DMS 273 (cell line): ENCODE results near the gene WNT6.
"Not testable (repeated sequence)": the region's sequence is repeated elsewhere in the genome, so short reads cannot be mapped to it uniquely, and the experiment has no call there.

Source experiments
- DNase-seq: peaks from one replicate; lab custom pipeline; 2025; ENCODE audit not compliant: unreplicated experiment; lab: John Stamatoyannopoulos, UW

WNT6 gene

DNA sequence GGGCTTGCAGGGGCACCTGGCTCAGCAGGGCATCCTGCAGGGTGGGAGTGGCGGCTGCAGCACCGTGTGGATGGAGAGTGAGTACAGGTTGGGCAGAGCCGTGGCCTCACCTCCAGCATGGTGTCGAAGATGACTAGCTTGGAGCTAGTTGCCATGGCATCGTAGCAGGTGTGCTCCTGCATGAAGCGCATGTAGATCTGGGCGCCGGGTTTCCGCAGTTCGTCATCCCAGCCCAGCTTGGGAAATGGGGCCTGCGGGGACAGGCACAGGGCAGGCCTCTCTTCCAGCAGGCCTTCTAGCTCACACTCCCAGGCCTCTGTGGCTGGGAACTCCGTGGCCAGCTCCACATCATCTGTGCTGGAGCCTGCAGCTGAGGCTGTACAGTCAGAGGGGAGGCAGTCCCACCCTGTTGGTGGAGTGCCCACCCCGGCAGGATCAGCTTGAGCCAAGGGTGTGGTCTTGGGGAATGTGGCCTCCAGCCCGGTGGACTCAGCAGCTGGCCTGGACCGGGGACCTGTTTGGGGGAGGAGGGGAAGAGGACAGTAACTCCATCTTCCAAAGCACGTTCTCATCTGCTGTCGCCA, 29.6 kb upstream of the WNT6 start:
- DNase-seq, result no peak

DNA sequence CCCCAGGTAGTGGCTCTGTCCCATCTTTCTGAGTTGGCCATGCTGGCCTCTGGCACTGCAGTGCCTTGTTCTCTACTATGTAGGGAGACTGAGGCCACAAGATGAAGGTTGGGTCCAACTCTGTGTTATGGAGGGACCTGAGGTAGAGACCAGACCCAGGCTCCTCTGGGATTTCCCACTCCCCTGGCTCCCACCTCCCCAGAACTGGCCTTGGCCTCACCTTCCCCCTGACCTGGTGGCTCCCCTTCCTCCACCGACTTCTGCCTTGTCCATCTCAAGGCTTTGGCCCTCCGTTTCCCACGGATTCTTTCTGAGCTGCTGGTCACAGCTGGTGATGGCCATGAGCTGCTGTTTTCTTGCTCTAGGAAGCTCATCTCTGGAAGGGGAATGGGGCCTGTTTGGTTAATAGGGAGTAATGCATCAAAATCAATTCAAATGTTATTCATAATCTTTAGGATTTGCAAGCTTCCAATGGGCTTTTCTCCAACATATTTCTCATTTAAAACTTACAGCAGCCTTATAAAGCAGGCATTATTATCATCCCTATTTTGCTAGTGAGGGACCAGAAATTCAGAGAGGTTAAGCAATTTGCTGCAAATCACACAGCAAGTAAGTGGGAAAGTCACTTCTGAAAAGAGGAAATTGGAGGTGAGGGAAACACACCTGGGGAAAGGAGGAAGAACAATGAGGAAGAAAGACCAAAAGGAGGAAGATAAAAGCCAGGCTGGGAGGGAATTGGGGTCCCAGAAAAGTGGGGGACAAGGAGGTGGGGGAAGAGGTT, 28.9 kb upstream of the WNT6 start:
- no peak for DNase-seq

DNA sequence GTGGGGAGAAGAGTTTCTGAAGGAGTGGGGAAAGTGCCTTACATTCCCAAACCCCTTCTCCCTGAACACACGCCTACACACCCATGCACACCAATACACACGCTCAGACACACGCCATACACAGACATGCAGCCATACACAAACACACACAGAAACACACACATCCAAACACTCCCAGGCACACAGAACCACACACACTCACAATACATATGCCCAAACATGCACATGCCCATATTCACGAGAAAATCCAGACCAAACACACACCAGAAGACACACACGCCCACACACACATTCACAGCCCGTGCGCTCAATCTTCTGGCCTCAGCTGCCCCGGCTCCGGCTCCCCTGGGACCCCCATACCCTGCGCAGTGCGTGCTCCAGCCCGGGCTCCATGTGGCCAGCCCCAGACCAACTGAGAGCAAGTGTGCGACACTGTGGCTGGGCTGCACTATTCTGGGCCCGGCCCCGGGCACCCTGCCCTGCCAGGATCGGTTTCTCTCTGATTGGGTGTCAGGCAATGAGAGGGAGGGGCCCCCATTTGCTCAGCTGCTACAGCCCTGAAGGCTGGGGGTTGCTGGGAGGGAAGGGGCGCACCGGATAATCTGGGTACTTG, 28.1 kb upstream of the WNT6 start, which contains the start of gene PRKAG3:
Gene PRKAG3, minus strand, starts transcription at position 426 of the 613 bp plus-strand sequence.
- DNase-seq, result peak; percentile 36

DNA sequence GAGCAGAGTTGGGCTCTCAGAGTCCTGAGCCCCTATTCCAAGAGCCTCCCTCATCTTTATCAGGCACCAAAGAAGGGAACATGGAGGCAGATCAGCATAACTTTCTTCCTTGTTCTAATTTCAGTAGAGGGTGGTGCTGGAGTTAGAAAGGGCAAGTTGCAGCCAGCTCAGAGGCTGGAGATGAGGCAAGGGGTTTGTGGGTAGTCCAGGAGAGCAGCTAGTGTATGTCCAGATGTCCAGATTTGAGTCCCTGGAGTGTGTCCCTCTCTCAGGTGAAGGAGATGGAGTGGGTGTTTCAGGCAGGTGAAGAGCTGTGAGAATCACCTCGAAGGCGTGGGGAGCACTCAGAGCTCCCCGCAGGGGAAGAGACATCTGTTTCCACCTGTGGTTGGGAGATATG, 27.5 kb upstream of the WNT6 start:
- DNase-seq, result no peak

DNA sequence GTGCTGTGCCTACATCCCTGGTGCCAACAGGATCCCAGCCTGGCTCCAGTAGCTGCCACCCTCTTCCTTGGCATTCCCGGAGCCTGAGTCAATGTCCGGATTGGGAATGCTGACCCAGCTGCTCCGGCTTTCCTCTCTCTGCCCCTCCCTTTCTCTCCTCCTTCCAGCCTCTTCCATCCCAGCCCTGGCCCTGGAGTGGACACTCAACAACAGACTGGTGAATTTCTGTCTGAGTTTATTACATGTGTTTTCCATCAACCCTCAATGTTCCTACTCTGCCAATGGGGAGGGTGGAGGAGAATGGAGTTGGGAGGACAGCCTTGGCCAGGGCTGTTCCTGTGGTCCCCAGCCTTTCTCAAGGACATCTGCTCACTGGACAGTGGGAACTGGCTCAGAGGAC, 27.1 kb upstream of the WNT6 start:
- no peak for DNase-seq

DNA sequence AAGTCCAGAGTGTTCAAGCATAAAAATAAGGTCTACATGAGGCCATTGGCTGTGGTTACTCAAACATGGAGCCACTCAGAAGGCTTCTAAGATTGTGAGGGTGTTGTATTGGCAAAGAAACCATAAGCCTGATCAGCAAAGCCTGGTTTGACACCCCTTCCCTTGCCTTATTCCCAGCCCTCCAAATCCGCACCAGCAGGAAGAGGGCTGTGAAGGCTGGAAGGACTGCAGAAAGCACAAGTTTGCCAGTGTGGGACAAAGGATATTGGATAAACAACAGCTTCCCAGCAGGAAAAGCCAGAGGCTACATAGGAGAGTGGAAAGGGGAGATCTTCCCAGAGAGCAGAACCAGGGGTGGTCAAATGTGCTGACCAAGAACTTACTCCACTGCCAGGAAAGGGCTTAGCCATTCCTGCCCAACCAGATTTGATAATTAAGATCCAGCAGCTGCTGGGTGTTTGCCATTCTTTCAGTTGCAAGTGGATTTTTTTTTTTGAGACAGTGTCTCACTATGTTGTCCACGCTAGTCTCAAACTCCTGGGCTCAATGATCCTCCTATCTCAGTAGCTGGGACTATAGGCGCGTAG, 26.5 kb upstream of the WNT6 start:
- no peak for DNase-seq

DNA sequence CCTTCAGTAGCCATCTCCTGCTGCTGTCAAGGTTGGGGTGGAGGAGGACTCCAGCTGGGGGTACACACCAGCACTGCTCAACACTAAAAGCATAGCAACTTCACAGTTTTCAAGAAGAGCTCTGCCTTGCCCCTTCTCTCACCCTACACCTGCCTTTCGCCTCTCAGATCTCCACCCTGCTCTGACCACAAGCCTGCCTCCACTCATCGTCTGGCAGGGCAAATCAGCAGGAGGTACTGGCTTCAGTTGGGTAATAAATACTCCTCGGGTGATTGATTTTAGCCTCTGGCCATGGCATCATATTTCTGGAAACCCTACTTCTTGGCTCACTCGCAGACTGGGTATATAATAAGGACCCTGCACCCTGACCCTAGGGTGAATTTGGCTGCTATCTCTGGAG, 24.9 kb upstream of the WNT6 start:
- DNase-seq, result no peak

DNA sequence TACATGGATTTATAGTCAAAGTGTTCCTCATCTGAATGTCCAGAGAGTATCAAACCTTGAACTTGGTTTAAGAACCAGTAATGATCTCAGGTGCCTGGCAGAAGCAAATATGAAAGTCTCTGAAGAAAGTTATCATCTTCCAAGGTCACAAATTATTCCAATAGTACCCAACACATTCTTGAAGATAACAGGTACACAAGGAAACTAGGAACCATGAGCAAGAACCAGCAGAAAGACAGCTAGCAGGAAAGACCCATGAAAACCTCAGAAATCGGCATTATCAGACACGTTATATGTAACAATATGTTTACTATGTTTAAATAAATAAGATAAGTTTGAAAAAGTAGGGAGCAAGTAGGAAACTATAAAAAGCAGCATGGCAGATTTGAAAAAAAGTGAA, 22.1 kb upstream of the WNT6 start:
- no peak for DNase-seq

DNA sequence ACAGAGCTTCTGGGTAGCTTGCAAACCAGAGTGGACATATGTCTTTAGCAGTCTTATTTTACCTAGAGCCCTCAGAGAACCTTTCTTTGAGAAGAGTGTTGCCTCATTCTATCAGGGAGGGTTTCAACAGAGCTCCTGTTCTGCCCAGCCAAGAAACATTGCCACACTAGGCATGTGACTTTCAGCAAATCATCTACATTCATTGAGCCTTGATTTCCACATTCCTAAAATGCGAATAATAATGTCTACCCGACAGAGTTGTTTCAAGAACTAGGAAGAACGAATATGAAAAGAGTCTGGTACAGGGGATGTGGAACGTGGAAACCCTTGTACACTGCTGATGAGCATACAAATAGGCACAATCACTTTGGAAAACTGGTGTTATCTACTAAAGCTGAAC, 20.2 kb upstream of the WNT6 start:
- no peak for DNase-seq

DNA sequence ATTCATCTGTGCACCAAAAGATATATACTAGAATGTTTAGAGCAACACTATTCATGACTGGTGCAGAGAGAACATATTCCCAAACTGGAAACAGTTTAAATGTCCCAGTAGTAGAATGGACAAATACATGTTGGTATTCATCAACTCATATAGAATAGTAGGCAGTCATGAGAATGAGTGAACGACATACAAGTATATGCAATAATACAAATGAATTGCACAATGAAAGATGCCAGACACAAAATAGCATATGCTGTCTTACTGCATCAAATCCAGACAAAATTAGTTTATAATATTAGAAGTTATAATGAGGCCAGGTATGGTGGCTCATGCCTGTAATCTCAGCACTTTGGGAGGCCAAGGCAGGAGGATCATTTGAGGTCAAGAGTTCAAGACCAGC, 19.7 kb upstream of the WNT6 start:
- DNase-seq, result no peak

DNA sequence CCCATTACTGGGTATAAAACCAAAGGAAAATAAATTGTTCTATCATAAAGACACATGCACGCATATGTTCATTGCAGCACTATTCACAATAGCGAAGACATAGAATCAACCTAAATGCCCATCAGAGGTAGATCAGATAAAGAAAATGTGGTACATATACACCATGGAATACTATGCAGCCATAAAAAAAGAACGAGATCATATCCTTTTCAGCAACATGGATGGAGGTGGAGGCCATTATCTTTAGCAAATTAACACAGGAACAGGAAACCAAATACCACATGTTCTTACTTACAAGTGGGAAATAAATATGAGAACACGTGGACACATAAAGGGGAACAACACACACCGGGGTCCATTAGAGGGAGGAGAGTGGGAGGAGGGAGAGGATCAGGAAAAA, 15.3 kb upstream of the WNT6 start:
- DNase-seq, result not testable (repeated sequence)

DNA sequence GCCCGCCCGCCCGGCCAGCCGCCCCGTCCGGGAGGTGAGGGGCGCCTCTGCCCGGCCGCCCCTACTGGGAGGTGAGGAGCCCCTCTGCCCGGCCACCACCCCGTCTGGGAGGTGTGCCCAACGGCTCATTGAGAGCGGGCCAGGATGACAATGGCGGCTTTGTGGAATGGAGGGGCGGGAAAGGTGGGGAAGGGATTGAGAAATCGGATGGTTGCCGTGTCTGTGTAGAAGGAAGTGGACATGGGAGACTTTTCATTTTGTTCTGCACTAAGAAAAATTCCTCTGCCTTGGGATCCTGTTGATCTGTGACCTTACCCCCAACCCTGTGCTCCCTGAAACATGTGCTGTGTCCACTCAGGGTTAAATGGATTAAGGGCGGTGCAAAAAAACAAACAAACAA, 12.6 kb upstream of the WNT6 start:
- not testable (repeated sequence) for DNase-seq

DNA sequence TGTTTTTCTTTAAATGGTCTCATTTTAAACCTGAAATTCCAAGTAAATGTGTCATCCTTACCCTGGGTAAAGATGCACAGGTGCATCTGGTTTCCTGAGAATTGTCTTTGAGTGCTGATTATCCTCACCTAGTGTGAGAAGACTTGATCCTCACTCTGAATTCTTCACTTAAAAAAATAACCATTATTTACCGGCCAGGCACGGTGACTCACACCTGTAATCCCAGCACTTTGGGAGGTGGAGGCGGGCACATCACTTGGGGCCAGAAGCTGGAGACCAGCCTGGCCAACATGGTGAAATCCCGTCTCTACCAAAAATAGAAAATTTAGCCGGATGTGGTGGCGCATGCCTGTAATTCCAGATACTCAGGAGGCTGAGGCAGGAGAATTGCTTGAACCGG, 9.9 kb upstream of the WNT6 start:
- no peak for DNase-seq

DNA sequence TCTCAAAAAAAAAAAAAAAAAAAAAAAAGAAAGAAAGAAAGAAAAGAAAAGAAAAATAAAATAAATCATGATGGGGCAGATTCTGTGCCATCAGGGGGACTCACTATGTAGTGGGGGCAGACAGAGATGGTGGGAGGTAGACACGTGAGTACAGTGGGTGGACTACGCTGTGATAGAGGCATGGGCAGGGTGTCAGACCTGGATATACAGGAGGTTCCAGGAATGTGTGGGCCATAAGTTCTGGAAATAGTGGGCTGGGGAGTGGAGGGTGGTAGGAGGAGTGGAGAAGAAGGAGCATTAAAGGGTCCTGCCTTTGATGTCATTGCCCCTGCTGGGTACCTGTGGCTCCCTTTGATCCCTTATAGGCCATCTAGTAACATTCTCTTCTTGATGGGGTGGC, 8.8 kb upstream of the WNT6 start:
- DNase-seq, result no peak

DNA sequence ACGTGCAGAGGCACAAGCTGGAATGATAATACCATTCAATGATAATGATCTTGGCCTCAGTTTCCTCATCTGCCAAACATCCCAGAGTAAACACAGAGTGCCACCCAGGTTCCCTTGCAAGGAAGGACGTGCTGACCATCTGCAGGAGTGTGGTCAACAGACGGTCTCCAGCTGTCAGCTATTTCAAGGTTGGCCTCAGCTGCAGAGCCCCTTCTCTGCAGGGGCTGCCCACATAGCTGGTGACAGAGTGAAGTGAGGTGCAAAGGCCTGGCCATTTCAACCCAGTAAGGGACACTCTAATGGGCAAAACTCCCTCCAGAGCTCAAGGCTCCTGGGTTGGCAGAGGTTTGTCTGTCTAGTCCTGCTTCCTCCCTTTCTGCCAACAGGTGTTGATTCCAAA, 8.3 kb upstream of the WNT6 start:
- DNase-seq, result no peak

DNA sequence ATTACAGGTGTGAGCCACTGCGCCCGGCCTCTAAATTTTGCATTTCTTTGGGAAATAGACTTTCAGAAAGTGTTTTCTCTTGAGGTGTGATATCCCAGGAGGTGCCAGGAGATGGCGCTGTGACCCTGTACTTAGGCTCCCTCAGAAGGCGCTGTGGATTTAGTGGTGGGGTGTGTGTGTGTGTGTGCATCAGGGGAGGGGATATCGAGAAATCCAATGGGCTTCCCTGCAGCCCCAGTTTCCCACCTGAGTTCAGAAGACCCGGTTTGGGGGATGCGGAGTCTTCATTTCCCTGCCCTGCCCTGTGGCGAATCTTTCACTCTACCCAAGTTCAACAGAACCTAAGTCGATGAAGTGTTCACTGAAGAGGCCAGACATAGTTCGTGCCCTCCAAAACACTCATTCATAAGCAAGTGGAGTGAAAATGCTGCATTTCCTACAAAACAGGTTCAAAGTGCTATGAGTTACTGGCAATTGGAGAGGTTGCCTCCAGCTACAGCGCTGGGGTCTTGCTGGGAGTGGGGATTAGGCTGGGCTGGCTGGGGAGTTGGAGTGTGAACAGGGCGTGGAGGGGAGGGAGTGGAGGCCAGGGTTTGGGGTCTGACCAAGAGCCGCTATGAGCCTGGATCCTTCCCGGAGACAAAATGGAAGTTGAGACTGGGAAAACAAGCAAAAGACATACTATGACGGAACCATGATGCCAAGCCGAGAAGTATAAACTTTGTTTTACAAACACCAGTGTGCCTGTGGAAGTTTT, 6.5 kb upstream of the WNT6 start:
- DNase-seq, result peak; percentile 84

DNA sequence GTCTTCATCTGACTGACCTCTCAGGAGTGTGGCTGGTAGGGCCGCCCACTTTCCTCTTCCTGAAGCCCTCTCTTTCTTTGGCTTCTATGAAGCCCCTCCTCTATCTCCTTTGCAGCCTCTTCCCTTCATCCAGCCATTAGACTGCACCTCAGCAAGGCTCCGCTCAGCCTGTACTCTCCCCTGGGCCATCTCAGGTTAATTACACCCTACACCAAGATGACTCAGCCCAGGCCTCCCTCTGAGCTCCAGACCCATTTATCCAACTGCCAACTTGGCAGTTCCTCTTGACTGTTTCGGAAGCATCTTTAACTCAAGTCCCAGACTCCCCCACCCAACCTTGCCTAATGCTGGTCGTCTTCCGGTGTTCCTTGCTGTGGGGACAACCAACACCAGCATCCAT, 5.8 kb upstream of the WNT6 start:
- no peak for DNase-seq

DNA sequence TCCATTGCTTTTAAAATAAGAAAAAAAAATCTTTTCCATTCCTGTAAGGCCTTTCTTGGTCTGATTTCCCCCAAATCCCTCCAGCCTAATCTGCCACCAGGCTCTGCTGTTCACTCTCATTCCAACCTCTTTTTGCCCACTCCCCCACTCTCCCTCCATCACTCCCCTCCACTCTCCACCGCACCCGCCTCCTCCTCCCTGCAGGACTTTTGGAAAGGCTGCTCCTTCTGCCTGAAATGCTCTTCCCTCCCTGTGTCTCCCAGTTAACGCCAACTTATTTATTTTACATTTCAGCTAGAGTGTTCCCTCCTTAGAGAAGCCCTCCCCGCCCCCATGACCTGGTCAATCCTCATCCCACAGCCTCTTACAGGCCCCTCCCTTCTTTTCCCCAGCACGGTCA, 4.7 kb upstream of the WNT6 start:
- no peak for DNase-seq

DNA sequence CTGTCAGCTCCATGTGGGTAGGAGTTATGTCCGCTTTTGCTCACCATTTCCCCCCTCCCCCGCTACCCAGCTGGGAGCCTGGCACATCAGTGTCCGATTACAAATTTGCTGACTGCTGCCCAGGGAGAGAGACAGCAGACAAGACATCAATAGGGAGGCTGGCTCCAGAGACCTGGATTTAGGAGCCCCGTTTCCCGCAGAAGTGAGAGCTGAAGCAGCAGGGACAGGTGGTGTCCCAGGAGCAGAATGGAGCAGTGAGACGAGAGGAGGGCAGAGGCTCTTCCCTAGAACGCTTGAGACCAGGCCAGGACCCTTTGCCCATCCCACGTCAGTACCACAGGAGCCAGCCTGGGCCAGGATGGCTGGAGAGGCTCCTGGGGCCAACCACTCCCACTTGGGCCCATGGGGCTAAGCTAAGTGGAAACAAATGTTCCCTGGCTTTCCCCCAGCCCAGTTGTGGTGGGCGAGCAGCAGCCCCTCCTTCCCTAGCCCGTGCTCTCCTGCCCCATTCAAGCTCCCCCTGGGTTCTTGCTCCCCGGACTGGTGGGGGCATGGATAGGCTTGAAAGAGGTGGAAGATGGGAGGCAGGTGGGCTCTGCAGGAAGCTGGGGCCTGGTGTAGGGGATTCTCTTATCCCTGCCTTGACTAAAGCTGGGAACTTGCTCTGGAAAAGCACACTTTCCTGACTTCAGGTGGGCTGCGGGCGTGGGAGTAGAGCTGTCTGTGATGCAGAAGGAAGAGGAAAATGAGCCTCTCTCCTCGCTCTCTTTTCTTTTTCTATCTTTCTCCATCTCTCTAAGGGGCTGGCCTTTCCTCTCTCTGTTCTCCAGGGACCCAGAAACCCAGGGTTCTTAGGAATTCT, 4.1 kb upstream of the WNT6 start:
- no peak for DNase-seq

DNA sequence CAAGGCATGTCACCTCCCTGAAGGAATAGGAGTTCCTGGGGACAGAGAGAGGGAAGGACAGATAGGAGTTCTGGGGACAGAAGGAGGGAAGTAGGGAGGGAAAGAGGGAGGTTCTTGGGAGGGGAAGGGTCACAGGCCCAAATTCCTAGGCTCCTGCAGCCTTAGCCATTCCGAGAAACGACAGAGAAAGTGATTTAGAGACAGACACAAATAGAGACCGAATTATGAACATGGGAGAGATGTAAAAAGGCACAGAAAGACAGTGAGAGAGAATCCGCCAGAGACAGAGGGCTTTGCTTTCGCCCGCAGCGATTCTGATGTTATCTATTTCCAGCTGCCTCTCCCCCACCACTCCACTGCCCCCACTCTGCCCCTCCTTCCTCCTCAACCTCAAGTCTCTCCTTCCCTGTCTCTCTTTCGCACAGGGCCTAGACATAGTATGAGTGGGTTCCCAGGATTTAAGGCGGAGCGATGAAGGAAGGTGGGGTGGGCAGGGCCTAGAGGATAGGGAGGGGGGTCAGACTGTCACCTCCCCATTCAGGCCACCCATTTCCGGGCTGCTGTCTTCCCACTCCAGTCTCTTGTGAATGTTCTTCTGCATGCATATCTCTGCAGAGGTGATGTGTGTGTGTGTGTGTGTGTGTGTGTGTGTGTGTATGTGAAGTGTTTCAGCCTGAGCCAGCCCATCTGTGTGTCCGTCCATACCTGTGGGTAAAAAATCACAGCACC, 3.3 kb upstream of the WNT6 start:
- peak; percentile 32 for DNase-seq
